ENCODE measurements around the gene TMEM204.

Gene TMEM204

GRCh38 chr16:1499756-1500464, 33.6 kb upstream of the TMEM204 start:
- no peak overlapping the region for H3K4me3 ChIP-seq (ENCODE audit: low read depth, low read length)
- no peak for TF ChIP-seq CTCF (IDR thresholded peaks at IDR 0.05; ENCODE audit: low read depth, low read length, missing control alignments)
- DNase-seq (ENCODE audit: low read depth) = no peak

DNA sequence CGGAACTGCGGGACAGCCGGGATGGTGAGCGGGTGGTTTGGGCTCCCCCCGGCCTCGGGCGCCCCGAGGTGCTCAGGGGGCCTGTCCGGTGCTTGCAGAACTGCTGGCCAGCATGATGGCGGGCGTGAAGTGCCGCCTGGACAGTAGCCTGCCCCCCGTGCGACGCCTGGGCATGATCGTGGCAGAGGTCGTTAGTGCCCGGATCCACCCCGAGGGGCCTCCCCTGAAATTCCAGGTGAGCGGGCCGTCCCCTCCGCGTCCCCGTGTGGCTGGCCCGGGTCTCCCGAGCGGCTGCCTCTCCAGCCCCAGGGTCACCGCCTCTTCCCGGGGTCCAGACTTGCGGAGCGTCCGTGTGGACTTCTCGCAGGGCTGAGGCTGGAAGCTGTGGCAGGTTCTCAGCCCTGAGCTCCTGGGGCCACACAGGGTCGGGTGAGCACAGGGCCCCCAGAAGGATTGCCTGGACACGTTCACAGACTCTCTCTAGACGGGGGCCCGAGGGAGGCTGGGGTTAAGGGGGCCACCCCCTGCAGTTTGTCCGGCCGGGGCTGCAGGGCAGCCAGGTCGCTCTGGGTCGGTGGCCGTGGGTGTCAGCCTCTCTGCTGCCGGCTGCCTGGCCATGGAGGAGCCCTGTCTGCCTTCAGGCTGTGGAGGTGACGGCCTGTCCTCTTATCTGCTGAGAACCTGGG, 32.9 kb upstream of the TMEM204 start:
- H3K4me3 ChIP-seq (ENCODE audit: low read depth, low read length) = no peak overlapping the region
- DNase-seq (ENCODE audit: low read depth) = no peak
- TF ChIP-seq CTCF (IDR thresholded peaks at IDR 0.05; ENCODE audit: low read depth, low read length, missing control alignments) = no peak

DNA sequence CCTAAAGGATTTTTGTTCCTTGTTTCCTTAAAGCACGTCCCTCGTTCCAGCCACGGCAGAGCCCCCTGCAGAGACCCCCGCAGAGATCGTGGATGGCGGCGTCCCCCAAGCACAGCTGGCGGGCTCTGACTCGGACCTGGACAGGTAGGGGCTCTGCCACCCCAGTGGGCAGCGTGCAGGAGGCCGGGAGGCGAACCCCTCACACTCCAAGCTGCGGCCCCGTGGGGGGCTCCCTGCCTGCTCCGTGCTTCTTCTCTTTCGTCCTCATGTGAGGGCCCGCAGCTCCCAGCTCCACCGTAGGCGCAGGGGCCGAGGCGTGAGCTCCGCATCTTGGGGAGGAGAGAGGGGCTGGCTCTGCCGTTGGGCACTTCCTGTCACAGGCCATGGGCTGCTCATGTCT, 31.8 kb upstream of the TMEM204 start:
- DNase-seq (ENCODE audit: low read depth) = no peak
- no peak overlapping the region for H3K4me3 ChIP-seq (ENCODE audit: low read depth, low read length)
- TF ChIP-seq CTCF (IDR thresholded peaks at IDR 0.05; ENCODE audit: low read depth, low read length, missing control alignments) = no peak

GRCh38 chr16:1502092-1503004, 31.1 kb upstream of the TMEM204 start:
- no peak overlapping the region for H3K4me3 ChIP-seq (ENCODE audit: low read depth, low read length)
- DNase-seq (ENCODE audit: low read depth) = no peak
- no peak for TF ChIP-seq CTCF (IDR thresholded peaks at IDR 0.05; ENCODE audit: low read depth, low read length, missing control alignments)

DNA sequence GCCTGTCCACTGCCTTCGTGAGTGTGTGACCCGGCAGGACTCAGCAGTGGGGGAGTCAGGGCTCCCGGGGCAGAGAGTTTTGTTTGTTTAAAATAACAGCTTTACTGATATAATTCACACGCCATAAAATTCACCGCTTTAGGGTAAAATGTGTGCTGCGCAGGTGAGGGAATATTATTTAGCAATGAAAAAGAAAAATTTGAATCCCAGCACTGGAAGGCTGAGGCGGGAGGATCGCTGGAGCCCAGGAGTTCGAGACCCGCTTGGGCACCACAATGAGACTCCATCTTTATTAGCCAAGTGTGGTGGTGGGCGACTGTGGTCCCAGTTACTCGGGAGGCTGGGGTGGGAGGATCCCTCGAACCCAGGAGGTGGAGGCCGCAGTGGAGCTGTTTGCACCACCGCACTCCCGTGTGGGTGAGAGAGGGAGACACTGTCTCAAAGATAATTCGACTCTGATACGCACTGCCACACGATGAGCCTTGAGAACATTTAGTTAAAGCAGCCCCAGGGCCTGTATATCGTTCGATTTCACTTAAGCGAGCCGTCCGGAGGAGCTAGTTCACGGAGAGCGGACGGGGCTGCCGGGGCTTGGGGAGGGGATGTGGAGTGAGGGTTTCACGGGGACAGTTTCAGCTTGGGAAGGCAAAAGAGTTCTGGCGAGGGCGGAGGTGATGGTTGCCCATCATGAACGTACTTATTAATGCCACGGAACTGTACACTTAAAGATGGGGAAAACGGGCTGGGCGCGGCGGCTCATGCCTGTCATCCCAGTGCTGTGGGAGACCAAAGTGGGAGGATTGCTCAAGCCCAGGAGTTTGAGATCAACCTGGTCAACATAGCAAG, 30.1 kb upstream of the TMEM204 start:
- TF ChIP-seq CTCF (IDR thresholded peaks at IDR 0.05; ENCODE audit: low read depth, low read length, missing control alignments) = no peak
- no peak overlapping the region for H3K4me3 ChIP-seq (ENCODE audit: low read depth, low read length)
- no peak for DNase-seq (ENCODE audit: low read depth)
